GM18519 (cell line): ENCODE results near the gene NBDY.
"Not testable (repeated sequence)": the region's sequence is repeated elsewhere in the genome, so short reads cannot be mapped to it uniquely, and the experiment has no call there.

ENCODE experiments used
- ATAC-seq: cut with Tn5 transposase; IDR thresholded peaks from one replicate; pipeline ENCODE4 v1.9.1; 2021; ENCODE audit warnings: mild to moderate bottlenecking, moderate library complexity; ENCODE audit not compliant: unreplicated experiment, low FRiP score

The NBDY gene

GRCh38 chrX:56764153-56764974, 35.3 kb downstream of the NBDY start:
- ATAC-seq: peak; percentile 56

- ATAC-seq: no peak
Observed at GRCh38 chrX:56764975-56765791, 36.1 kb downstream of the NBDY start.

GRCh38 chrX:56765811-56766553, 36.9 kb downstream of the NBDY start:
- no peak for ATAC-seq

GRCh38 chrX:56766554-56767347, 37.7 kb downstream of the NBDY start:
- no peak for ATAC-seq

GRCh38 chrX:56767348-56768119, 38.5 kb downstream of the NBDY start:
- not testable (repeated sequence) for ATAC-seq

GRCh38 chrX:56768120-56768660, 39.1 kb downstream of the NBDY start:
- not testable (repeated sequence) for ATAC-seq

GRCh38 chrX:56772675-56773521, 43.9 kb downstream of the NBDY start:
- ATAC-seq: not testable (repeated sequence)

GRCh38 chrX:56773522-56774060, 44.5 kb downstream of the NBDY start:
- not testable (repeated sequence) for ATAC-seq

- not testable (repeated sequence) for ATAC-seq
Observed at GRCh38 chrX:56778099-56778923, 49.3 kb downstream of the NBDY start.

- ATAC-seq: not testable (repeated sequence)
Observed at GRCh38 chrX:56778924-56779468, 50.0 kb downstream of the NBDY start.

GRCh38 chrX:56780681-56781649, 51.9 kb downstream of the NBDY start:
- not testable (repeated sequence) for ATAC-seq

- no peak for ATAC-seq
Observed at GRCh38 chrX:56782352-56782751, 53.3 kb downstream of the NBDY start.

GRCh38 chrX:56782791-56783449, 53.9 kb downstream of the NBDY start:
- no peak for ATAC-seq

- no peak for ATAC-seq
Observed at GRCh38 chrX:56783450-56783831, 54.4 kb downstream of the NBDY start.

GRCh38 chrX:56783996-56784620, 55.1 kb downstream of the NBDY start:
- ATAC-seq: no peak
